IMR-90 (cell line): ENCODE measurements around the gene TNN. TPM values are rescaled to one million over a fixed set of nuclear protein-coding genes. Genes with fewer than 3 reads are reported as not detected.

ENCODE experiments used
- ATAC-seq: fragments of 200-7000 bp; cut with Tn5 transposase; 2 replicates; pipeline ENCODE4 v1.9.1; 2020; ENCODE audit warnings: low read depth, mild to moderate bottlenecking, moderate library complexity
- BruUV-seq: library from RNA; stranded (reverse); fragments of 400-500 nt; replicated peaks from 2 replicates; lab custom pipeline; 2021; lab: Mats Ljungman, UMichigan
- CTCF ChIA-PET: fragments of 300-600 bp; formaldehyde crosslinking; extraction: SDS; loops from one replicate; lab custom pipeline; 2021; ENCODE audit warnings: antibody characterized with exemption; lab: Yijun Ruan, JAX
- POLR2A ChIA-PET: fragments of 300-600 bp; sonication (Branson Sonifier 250); formaldehyde crosslinking; loops from one replicate; lab custom pipeline; 2022; ENCODE audit warnings: antibody characterized with exemption; ENCODE audit not compliant: unreplicated experiment; lab: Charles Lee
- DNase-seq: peaks from one replicate; pipeline ENCODE4 v3.0.0; 2013
- H2AFZ ChIP-seq: replicated peaks from 2 replicates; pipeline ENCODE3; 2013; ENCODE audit warnings: low read length, mild to moderate bottlenecking; ENCODE audit not compliant: poor library complexity
- H2AK5ac ChIP-seq: 2 replicates; pipeline ENCODE4 v1.6.1; 2013; ENCODE audit warnings: low read depth, low read length, inconsistent platforms
- H2AK9ac ChIP-seq: replicated peaks from 2 replicates; pipeline ENCODE3; 2013; ENCODE audit warnings: mild to moderate bottlenecking, low read depth, low read length, moderate library complexity; ENCODE audit not compliant: poor library complexity
- H2BK120ac ChIP-seq: 2 replicates; pipeline ENCODE4 v1.6.1; 2013; ENCODE audit warnings: low read depth, low read length, inconsistent platforms
- H2BK15ac ChIP-seq: 3 replicates; pipeline ENCODE4 v1.6.1; 2013; ENCODE audit warnings: low read depth, low read length, inconsistent platforms
- H2BK20ac ChIP-seq: 2 replicates; pipeline ENCODE4 v1.6.1; 2013; ENCODE audit warnings: low read depth, mild to moderate bottlenecking, inconsistent platforms, low read length, moderate library complexity
- H2BK5ac ChIP-seq: 2 replicates; pipeline ENCODE4 v1.6.1; 2013; ENCODE audit warnings: mild to moderate bottlenecking, low read depth, low read length, inconsistent platforms; ENCODE audit not compliant: poor library complexity, severe bottlenecking
- H3K14ac ChIP-seq: replicated peaks from 2 replicates; pipeline ENCODE4 v1.6.1; 2013; ENCODE audit warnings: low read depth, low read length, inconsistent platforms
- H3K18ac ChIP-seq: 2 replicates; pipeline ENCODE4 v1.6.1; 2013; ENCODE audit warnings: low read depth, low read length, control low read depth
- H3K23ac ChIP-seq: 2 replicates; pipeline ENCODE4 v1.6.1; 2013; ENCODE audit warnings: low read depth, low read length, inconsistent platforms
- H3K27ac ChIP-seq: 2 replicates; pipeline ENCODE4 v1.5.1; 2013; ENCODE audit warnings: mild to moderate bottlenecking, control low read depth, low read length; ENCODE audit not compliant: insufficient read depth
- H3K27me3 ChIP-seq: 2 replicates; pipeline ENCODE4 v1.6.1; 2013; ENCODE audit warnings: low read length; ENCODE audit not compliant: control insufficient read depth, insufficient read depth
- H3K36me3 ChIP-seq: 2 replicates; pipeline ENCODE4 v1.6.1; 2013; ENCODE audit warnings: low read length, mixed read lengths; ENCODE audit not compliant: control insufficient read depth, insufficient read depth
- H3K4ac ChIP-seq: 2 replicates; pipeline ENCODE4 v1.6.1; 2013; ENCODE audit warnings: low read depth, low read length, inconsistent platforms
- H3K4me1 ChIP-seq: 2 replicates; pipeline ENCODE4 v1.6.1; 2013; ENCODE audit warnings: low read length, mixed read lengths; ENCODE audit not compliant: control insufficient read depth, insufficient read depth
- H3K4me2 ChIP-seq: 2 replicates; pipeline ENCODE4 v1.6.1; 2013; ENCODE audit warnings: low read depth, mild to moderate bottlenecking, control low read depth, low read length, moderate library complexity
- H3K4me3 ChIP-seq: 2 replicates; pipeline ENCODE4 v1.5.1; 2013; ENCODE audit warnings: low read depth, mild to moderate bottlenecking, control low read depth, low read length, moderate library complexity; ENCODE audit not compliant: insufficient read depth
- H3K56ac ChIP-seq: 2 replicates; pipeline ENCODE4 v1.6.1; 2013; ENCODE audit warnings: low read length, inconsistent platforms; ENCODE audit not compliant: insufficient read depth; ENCODE audit errors: extremely low read depth
- H3K79me1 ChIP-seq, 2 experiments: 2 replicates each; pipeline ENCODE4 v1.6.1; 2013; ENCODE audit warnings: low read length in 2 of 2, inconsistent platforms in 1 of 2, low read depth in 1 of 2
- H3K9ac ChIP-seq: 2 replicates; pipeline ENCODE4 v1.6.1; 2013; ENCODE audit warnings: low read depth, low read length, control low read depth
- H3K9me1 ChIP-seq: 2 replicates; pipeline ENCODE4 v1.6.1; 2013; ENCODE audit warnings: low read length, inconsistent platforms; ENCODE audit not compliant: insufficient read depth
- H3K9me3 ChIP-seq: 2 replicates; pipeline ENCODE4 v1.6.1; 2013; ENCODE audit warnings: low read length; ENCODE audit not compliant: control insufficient read depth, insufficient read depth
- H4K20me1 ChIP-seq: 2 replicates; pipeline ENCODE4 v1.6.1; 2013; ENCODE audit warnings: low read length, inconsistent platforms; ENCODE audit not compliant: insufficient read depth
- H4K5ac ChIP-seq: 2 replicates; pipeline ENCODE4 v1.6.1; 2013; ENCODE audit warnings: mild to moderate bottlenecking, low read depth, low read length, control low read depth
- H4K8ac ChIP-seq, 2 experiments: 2 replicates each; pipeline ENCODE4 v1.6.1; 2013; ENCODE audit warnings: low read depth in 2 of 2, low read length in 2 of 2, control low read depth in 1 of 2, inconsistent platforms in 1 of 2
- H4K91ac ChIP-seq: 2 replicates; pipeline ENCODE4 v1.6.1; 2013; ENCODE audit warnings: low read depth, low read length, inconsistent platforms; ENCODE audit not compliant: insufficient read depth
- BHLHE40 ChIP-seq: fragments of 150-350 bp; IDR thresholded peaks from 2 replicates; pipeline ENCODE4 v1.6.1; 2016; ENCODE audit warnings: mild to moderate bottlenecking, low read depth, low read length
- CHD1 ChIP-seq: IDR thresholded peaks from 2 replicates; pipeline ENCODE4 v1.6.1; 2012; ENCODE audit warnings: low read depth, low read length, improper control_type of control experiment
- FOS ChIP-seq: fragments of 150-350 bp; IDR thresholded peaks from 2 replicates; pipeline ENCODE4 v1.6.1; 2016; ENCODE audit warnings: low read depth, low read length
- NFE2L2 ChIP-seq: fragments of 150-350 bp; IDR thresholded peaks from 2 replicates; pipeline ENCODE4 v1.6.1; 2016; ENCODE audit warnings: low read depth, mild to moderate bottlenecking, low read length
- POLR2A ChIP-seq: IDR thresholded peaks from 2 replicates; pipeline ENCODE4 v1.6.1; 2012; ENCODE audit warnings: mild to moderate bottlenecking, low read depth, low read length
- WGBS, 2 experiments: methylation state at CpG; one replicate each; pipeline versions ENCODE4 v1.1.5 to v1.1.7; 2013; ENCODE audit warnings: missing lambda C conversion rate in 2 of 2; ENCODE audit not compliant: insufficient read length in 1 of 2; ENCODE audit errors: extremely low coverage in 2 of 2; 5-methylcytosine and 5-hydroxymethylcytosine counted together
- dilution Hi-C: fragments of 300-500 bp; cut with HindIII; formaldehyde crosslinking; loops from one replicate; pipeline ENCODE4 v1.14.3; 2018; ENCODE audit warnings: low sequenced_read_pairs; ENCODE audit not compliant: unreplicated experiment
- in situ Hi-C: fragments of 300-500 bp; cut with MboI; formaldehyde crosslinking; loops from 3 replicates; pipeline ENCODE4 v1.14.3; 2019; ENCODE audit warnings: low sequenced_read_pairs, inconsistent platforms, mixed read lengths
- intact Hi-C: fragments of 100-400 bp; cut with micrococcal nuclease; formaldehyde crosslinking; loops from 2 replicates; pipeline ENCODE4 v1.10.0; 2022
- polyA plus RNA-seq, 3 experiments: library from polyadenylated mRNA; depleted of rRNA; stranded (reverse); fragments of >200 nt; gene quantifications; 2 replicates each; pipeline ENCODE4 v1.2.3, GENCODE V29; 2012; ENCODE audit warnings: low replicate concordance in 1 of 3
- total RNA-seq: library from RNA; depleted of rRNA; stranded (reverse); fragments of >200 nt; gene quantifications from 2 replicates; pipeline ENCODE4 v1.2.3, GENCODE V29; 2012

Gene TNN
- total and polyA plus RNA-seq, 2 of the 4 experiments (the other 2 are of a cell fraction) = not detected

DNA sequence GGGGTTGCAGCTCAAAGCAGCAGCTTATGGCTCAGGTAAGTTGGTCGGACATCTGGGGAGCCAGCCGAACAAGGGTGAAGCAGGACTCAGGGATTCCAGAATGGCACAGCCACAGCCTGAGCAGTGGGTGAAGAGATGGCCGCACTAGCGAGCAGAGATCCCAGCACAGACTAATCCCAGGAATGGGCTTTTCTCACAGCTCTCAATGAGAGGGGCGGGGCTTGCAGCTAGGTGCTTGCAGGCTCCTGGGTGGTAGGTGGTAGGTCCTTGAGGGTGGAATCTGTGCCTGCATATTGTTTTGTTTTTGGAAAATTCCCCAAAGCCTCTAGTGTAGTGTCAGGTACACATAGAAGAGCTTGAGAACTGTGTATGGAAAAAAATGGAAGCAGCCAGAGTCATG, 116.0 kb downstream of the TNN start:
- no peak overlapping the region for H2BK120ac ChIP-seq
- 69% methylated on average over 2 of the region's 5 CpGs; no CpG with 5 or more reads in 1 of the 2 experiments for WGBS, 2 experiments
- H4K5ac ChIP-seq = no peak overlapping the region
- H4K91ac ChIP-seq = no peak overlapping the region
- H4K8ac ChIP-seq = no peak overlapping the region
- no peak for DNase-seq
- no peak overlapping the region for H3K4me3 ChIP-seq
- H3K23ac ChIP-seq = no peak overlapping the region
- 0 out of 2 replicates have a peak, but pooled peaks cover 2% of the 10 kb centered on the region for H3K27me3 ChIP-seq
- no peak overlapping the region for H3K4me2 ChIP-seq
- H2AK9ac ChIP-seq = peak overlapping the region; percentile 31
- no peak overlapping the region for H3K14ac ChIP-seq
- ChIA-PET POLR2A (no interaction called here), CTCF (no interaction called here)
- no peaks in the 10 kb centered on the region for H3K4me1 ChIP-seq
- no peak overlapping the region for H3K9ac ChIP-seq
- no peak for ATAC-seq
- BruUV-seq = no TSS peak
- H4K20me1 ChIP-seq = no peaks in the 10 kb centered on the region
- no peak overlapping the region for H2AK5ac ChIP-seq
- no peak overlapping the region for H2BK20ac ChIP-seq
- H3K4ac ChIP-seq = no peak overlapping the region
- no peak overlapping the region for H2AFZ ChIP-seq
- no peaks in the 10 kb centered on the region for H3K9me1 ChIP-seq
- H2BK15ac ChIP-seq = no peak overlapping the region
- TF ChIP-seq FOS (no peak), BHLHE40 (no peak), POLR2A (no peak), NFE2L2 (no peak), CHD1 (no peak)
- in situ Hi-C loops = no loop called here
- no peaks in the 10 kb centered on the region for H3K79me1 ChIP-seq
- no peak overlapping the region for H3K18ac ChIP-seq
- intact Hi-C loops = no loop called here
- no peaks in the 10 kb centered on the region for H3K9me3 ChIP-seq
- no peak overlapping the region for H3K56ac ChIP-seq
- H3K36me3 ChIP-seq = no peaks in the 10 kb centered on the region
- H2BK5ac ChIP-seq = no peak overlapping the region
- dilution Hi-C loops = no loop called here
- no peak overlapping the region for H3K27ac ChIP-seq
